Measurements from ENCODE around the gene IFNAR2.
"Not testable (repeated sequence)": the region's sequence is repeated elsewhere in the genome, so short reads cannot be mapped to it uniquely, and the experiment has no call there.

The IFNAR2 gene

GRCh38 chr21:33217138-33217520, 12.6 kb upstream of the IFNAR2 start:
- peak overlapping the region; percentile 17; the same call in 1 of the 2 replicates for H2AFZ ChIP-seq (ENCODE audit: low read length)
- no peaks in the 10 kb centered on the region for H3K36me3 ChIP-seq (replicated peaks; ENCODE audit: insufficient read depth, low read length)
- no peak for DNase-seq
- H3K9ac ChIP-seq (ENCODE audit: low read length), result no peak overlapping the region
- no peaks in the 10 kb centered on the region for H3K9me2 ChIP-seq (replicated peaks; ENCODE audit: insufficient read depth, low read length)
- TF ChIP-seq EZH2 (optimal IDR thresholded peaks at IDR 0.05; ENCODE audit: low read depth, low read length) (no peak), EZH2phosphoT487 (IDR thresholded peaks at IDR 0.05; ENCODE audit: low read length) (no peak)
- TF ChIP-seq, protein P1, sequence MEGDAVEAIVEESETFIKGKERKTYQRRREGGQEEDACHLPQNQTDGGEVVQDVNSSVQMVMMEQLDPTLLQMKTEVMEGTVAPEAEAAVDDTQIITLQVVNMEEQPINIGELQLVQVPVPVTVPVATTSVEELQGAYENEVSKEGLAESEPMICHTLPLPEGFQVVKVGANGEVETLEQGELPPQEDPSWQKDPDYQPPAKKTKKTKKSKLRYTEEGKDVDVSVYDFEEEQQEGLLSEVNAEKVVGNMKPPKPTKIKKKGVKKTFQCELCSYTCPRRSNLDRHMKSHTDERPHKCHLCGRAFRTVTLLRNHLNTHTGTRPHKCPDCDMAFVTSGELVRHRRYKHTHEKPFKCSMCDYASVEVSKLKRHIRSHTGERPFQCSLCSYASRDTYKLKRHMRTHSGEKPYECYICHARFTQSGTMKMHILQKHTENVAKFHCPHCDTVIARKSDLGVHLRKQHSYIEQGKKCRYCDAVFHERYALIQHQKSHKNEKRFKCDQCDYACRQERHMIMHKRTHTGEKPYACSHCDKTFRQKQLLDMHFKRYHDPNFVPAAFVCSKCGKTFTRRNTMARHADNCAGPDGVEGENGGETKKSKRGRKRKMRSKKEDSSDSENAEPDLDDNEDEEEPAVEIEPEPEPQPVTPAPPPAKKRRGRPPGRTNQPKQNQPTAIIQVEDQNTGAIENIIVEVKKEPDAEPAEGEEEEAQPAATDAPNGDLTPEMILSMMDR (IDR thresholded peaks at IDR 0.05; ENCODE audit: low read length), result no peak
- no peaks in the 10 kb centered on the region for H4K20me1 ChIP-seq (ENCODE audit: insufficient read depth, low read length)
- no peaks in the 10 kb centered on the region for H3K9me3 ChIP-seq (replicated peaks; ENCODE audit: insufficient read depth, low read length)
- H3K4me2 ChIP-seq (ENCODE audit: low read depth, low read length), result peak overlapping the region; percentile 63; the same call in 1 of the 2 replicates
- peak overlapping the region; percentile 87; the same call in 1 of the 2 replicates for H3K27ac ChIP-seq (ENCODE audit: low read length)
- no peaks in the 10 kb centered on the region for H3K79me2 ChIP-seq (ENCODE audit: low read length)
- H3K27me3 ChIP-seq (replicated peaks; ENCODE audit: insufficient read depth, low read length), result no peaks in the 10 kb centered on the region
- no peak overlapping the region for H3K4me3 ChIP-seq (ENCODE audit: low read length)
- peaks cover 39% of the 10 kb centered on the region for H3K4me1 ChIP-seq (ENCODE audit: low read length)
- H3F3A ChIP-seq (ENCODE audit: insufficient read depth, low read length), result peaks cover 27% of the 10 kb centered on the region

DNA sequence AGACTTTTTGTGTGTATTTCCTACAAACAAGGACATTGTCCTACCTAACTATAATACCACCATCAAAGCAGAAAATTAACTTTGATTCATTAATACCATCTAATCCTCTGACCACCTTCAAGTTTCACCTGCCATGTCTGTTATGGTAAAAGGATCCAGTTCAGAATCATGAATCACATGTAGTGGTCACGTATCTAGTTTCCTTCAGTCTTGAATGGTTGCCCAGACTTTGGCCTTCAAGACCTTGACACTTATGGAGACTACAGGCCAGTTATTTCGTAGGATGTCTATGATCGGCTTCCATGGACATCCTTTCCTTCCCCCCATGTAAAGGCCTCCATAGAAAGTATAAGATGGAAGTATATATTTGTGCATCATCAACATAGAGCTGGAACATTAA, 10.4 kb upstream of the IFNAR2 start:
- H4K20me1 ChIP-seq (ENCODE audit: insufficient read depth, low read length), result no peaks in the 10 kb centered on the region
- H3K36me3 ChIP-seq (replicated peaks; ENCODE audit: insufficient read depth, low read length), result no peaks in the 10 kb centered on the region
- H3K27me3 ChIP-seq (replicated peaks; ENCODE audit: insufficient read depth, low read length), result no peaks in the 10 kb centered on the region
- no peak overlapping the region for H3K9ac ChIP-seq (ENCODE audit: low read length)
- no peak overlapping the region for H3K4me2 ChIP-seq (ENCODE audit: low read depth, low read length)
- no peak for DNase-seq
- no peak overlapping the region for H3K4me3 ChIP-seq (ENCODE audit: low read length)
- no peaks in the 10 kb centered on the region for H3K9me3 ChIP-seq (replicated peaks; ENCODE audit: insufficient read depth, low read length)
- peaks cover 27% of the 10 kb centered on the region for H3F3A ChIP-seq (ENCODE audit: insufficient read depth, low read length)
- H3K9me2 ChIP-seq (replicated peaks; ENCODE audit: insufficient read depth, low read length), result no peaks in the 10 kb centered on the region
- H2AFZ ChIP-seq (ENCODE audit: low read length), result no peak overlapping the region
- TF ChIP-seq EZH2 (optimal IDR thresholded peaks at IDR 0.05; ENCODE audit: low read depth, low read length), result no peak
- no peaks in the 10 kb centered on the region for H3K79me2 ChIP-seq (ENCODE audit: low read length)
- peaks cover 27% of the 10 kb centered on the region for H3K4me1 ChIP-seq (ENCODE audit: low read length)
- H3K27ac ChIP-seq (ENCODE audit: low read length), result no peak overlapping the region

GRCh38 chr21:33219954-33220353, 9.8 kb upstream of the IFNAR2 start:
- Histone ChIP-seq H3K9me2 (replicated peaks; ENCODE audit: insufficient read depth, low read length) (no peaks in the 10 kb centered on the region), H3K4me1 (ENCODE audit: low read length) (peaks cover 22% of the 10 kb centered on the region), H3K9ac (ENCODE audit: low read length) (no peak overlapping the region), H3K4me3 (ENCODE audit: low read length) (no peak overlapping the region), H3K36me3 (replicated peaks; ENCODE audit: insufficient read depth, low read length) (no peaks in the 10 kb centered on the region), H3K79me2 (ENCODE audit: low read length) (no peaks in the 10 kb centered on the region), H3K9me3 (replicated peaks; ENCODE audit: insufficient read depth, low read length) (no peaks in the 10 kb centered on the region), H4K20me1 (ENCODE audit: insufficient read depth, low read length) (no peaks in the 10 kb centered on the region), H3F3A (ENCODE audit: insufficient read depth, low read length) (peaks cover 25% of the 10 kb centered on the region), H3K27ac (ENCODE audit: low read length) (no peak overlapping the region), H3K4me2 (ENCODE audit: low read depth, low read length) (no peak overlapping the region), H2AFZ (ENCODE audit: low read length) (no peak overlapping the region), H3K27me3 (replicated peaks; ENCODE audit: insufficient read depth, low read length) (no peaks in the 10 kb centered on the region)
- TF ChIP-seq, protein P1 (IDR thresholded peaks at IDR 0.05; ENCODE audit: low read length), result no peak
- TF ChIP-seq EZH2phosphoT487 (IDR thresholded peaks at IDR 0.05; ENCODE audit: low read length) (no peak), EZH2 (optimal IDR thresholded peaks at IDR 0.05; ENCODE audit: low read depth, low read length) (no peak)
- no peak for DNase-seq

- not testable (repeated sequence) for H3K27me3 ChIP-seq (replicated peaks; ENCODE audit: insufficient read depth, low read length); H2AFZ ChIP-seq (ENCODE audit: low read length); H3K27ac ChIP-seq (ENCODE audit: low read length); H3K9ac ChIP-seq (ENCODE audit: low read length); H3K79me2 ChIP-seq (ENCODE audit: low read length); H4K20me1 ChIP-seq (ENCODE audit: insufficient read depth, low read length); H3K9me2 ChIP-seq (replicated peaks; ENCODE audit: insufficient read depth, low read length); H3K9me3 ChIP-seq (replicated peaks; ENCODE audit: insufficient read depth, low read length); H3K36me3 ChIP-seq (replicated peaks; ENCODE audit: insufficient read depth, low read length); H3K4me3 ChIP-seq (ENCODE audit: low read length); H3K4me2 ChIP-seq (ENCODE audit: low read depth, low read length); DNase-seq
- Histone ChIP-seq H3F3A (ENCODE audit: insufficient read depth, low read length) (peaks cover 23% of the 10 kb centered on the region), H3K4me1 (ENCODE audit: low read length) (peaks cover 17% of the 10 kb centered on the region)
Observed at GRCh38 chr21:33225376-33225775, 4.4 kb upstream of the IFNAR2 start.

Data from MM.1S (cell line).